ENCODE measurements around the gene NUP88. TPM values are rescaled to one million over a fixed set of nuclear protein-coding genes. Genes with fewer than 3 reads are reported as not detected.

Gene NUP88
- total RNA-seq, 1 donor from 2014 or later, result 40.4 TPM

- TF ChIP-seq, protein P1, sequence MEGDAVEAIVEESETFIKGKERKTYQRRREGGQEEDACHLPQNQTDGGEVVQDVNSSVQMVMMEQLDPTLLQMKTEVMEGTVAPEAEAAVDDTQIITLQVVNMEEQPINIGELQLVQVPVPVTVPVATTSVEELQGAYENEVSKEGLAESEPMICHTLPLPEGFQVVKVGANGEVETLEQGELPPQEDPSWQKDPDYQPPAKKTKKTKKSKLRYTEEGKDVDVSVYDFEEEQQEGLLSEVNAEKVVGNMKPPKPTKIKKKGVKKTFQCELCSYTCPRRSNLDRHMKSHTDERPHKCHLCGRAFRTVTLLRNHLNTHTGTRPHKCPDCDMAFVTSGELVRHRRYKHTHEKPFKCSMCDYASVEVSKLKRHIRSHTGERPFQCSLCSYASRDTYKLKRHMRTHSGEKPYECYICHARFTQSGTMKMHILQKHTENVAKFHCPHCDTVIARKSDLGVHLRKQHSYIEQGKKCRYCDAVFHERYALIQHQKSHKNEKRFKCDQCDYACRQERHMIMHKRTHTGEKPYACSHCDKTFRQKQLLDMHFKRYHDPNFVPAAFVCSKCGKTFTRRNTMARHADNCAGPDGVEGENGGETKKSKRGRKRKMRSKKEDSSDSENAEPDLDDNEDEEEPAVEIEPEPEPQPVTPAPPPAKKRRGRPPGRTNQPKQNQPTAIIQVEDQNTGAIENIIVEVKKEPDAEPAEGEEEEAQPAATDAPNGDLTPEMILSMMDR (IDR thresholded peaks at IDR 0.05), result no peak
- Histone ChIP-seq H3K36me3 (peaks cover 100% of the 10 kb centered on the region), H3K4me1 (no peaks in the 10 kb centered on the region), H3K9me3 (no peaks in the 10 kb centered on the region), H3K27ac (no peak overlapping the region), H3K27me3 (no peaks in the 10 kb centered on the region), H3K4me3 (no peak overlapping the region)
- DNase-seq (no peak), ATAC-seq (no peak)
- intact Hi-C loops (cut with DNase I), result no loop called here
These were observed 14.1 kb downstream of the NUP88 start for GRCh38 chr17:5405400-5405799.

- H3K36me3 ChIP-seq, result peaks cover 100% of the 10 kb centered on the region
- ATAC-seq, result no peak
- intact Hi-C loops (cut with DNase I), result no loop called here
These were observed 19.7 kb downstream of the NUP88 start for GRCh38 chr17:5399767-5400166.

DNA sequence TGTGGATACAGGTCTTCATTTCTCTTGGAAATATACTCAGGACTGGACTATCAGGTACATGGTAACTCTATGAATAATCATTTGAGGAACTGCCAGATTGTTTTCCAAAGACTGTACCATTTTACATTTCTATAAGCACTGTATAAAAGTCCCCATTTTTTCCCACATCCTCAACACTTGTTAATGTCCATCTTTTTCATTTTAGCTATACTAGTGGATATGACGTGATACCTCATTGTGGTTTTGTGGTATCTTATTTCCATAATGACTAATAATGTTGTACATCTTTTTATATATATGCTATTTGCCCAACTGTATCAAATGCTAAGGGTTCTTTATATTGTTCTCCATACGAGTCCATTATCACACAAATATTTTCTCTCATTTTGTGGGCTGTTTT, 22.9 kb downstream of the NUP88 start:
- ATAC-seq (no peak), DNase-seq (no peak)
- intact Hi-C loops (cut with DNase I), result no loop called here
- no peak overlapping the region for H3K27ac ChIP-seq
- TF ChIP-seq, protein P1 (IDR thresholded peaks at IDR 0.05), result no peak
- H3K36me3 ChIP-seq, result peaks cover 98% of the 10 kb centered on the region
- H3K4me1 ChIP-seq, result no peaks in the 10 kb centered on the region
- no peaks in the 10 kb centered on the region for H3K9me3 ChIP-seq
- no peaks in the 10 kb centered on the region for H3K27me3 ChIP-seq
- no peak overlapping the region for H3K4me3 ChIP-seq

More at GRCh38 chr17:5399767-5400166, 19.7 kb downstream of the NUP88 start:
- no peaks in the 10 kb centered on the region for H3K9me3 ChIP-seq
- TF ChIP-seq, protein P1 (IDR thresholded peaks at IDR 0.05), result no peak
- no peak overlapping the region for H3K4me3 ChIP-seq
- H3K27ac ChIP-seq, result no peak overlapping the region
- H3K27me3 ChIP-seq, result no peaks in the 10 kb centered on the region
- no peak for DNase-seq
- no peaks in the 10 kb centered on the region for H3K4me1 ChIP-seq

DNA sequence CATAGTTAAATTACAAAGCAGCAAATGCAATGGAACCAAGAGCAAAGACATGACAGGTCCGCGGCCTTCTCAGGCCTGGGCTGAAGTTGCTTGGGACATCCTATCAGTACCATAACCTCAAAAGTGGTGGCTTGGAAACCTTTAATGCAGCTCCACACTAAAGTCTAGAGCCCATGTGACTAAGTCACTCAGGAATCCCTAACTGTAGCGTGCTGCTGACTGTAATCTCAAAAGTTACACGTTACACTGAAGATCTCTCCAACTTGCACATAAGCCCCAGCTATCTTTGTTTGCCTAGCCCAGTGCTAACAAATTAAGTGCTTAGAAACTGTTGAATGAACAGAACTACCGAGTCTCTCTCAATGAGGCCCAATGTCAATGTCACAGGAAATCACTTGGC, 27.8 kb downstream of the NUP88 start:
- Histone ChIP-seq H3K27ac (no peak overlapping the region), H3K4me3 (no peak overlapping the region), H3K36me3 (peaks cover 91% of the 10 kb centered on the region), H3K4me1 (no peaks in the 10 kb centered on the region), H3K9me3 (no peaks in the 10 kb centered on the region), H3K27me3 (no peaks in the 10 kb centered on the region)
- TF ChIP-seq, protein P1 (IDR thresholded peaks at IDR 0.05), result no peak
- intact Hi-C loops (cut with DNase I), result no loop called here
- no peak for DNase-seq
- ATAC-seq, result peak; percentile 83

- Histone ChIP-seq H3K9me3 (no peaks in the 10 kb centered on the region), H3K36me3 (peaks cover 100% of the 10 kb centered on the region), H3K4me3 (no peak overlapping the region), H3K27me3 (no peaks in the 10 kb centered on the region), H3K27ac (no peak overlapping the region), H3K4me1 (no peaks in the 10 kb centered on the region)
- intact Hi-C loops (cut with DNase I), result no loop called here
- TF ChIP-seq, protein P1 (IDR thresholded peaks at IDR 0.05), result no peak
- DNase-seq, result no peak
- no peak for ATAC-seq
These were observed 37.9 kb downstream of the NUP88 start for GRCh38 chr17:5381542-5381941.

- intact Hi-C loops (cut with DNase I), result no loop called here
- H3K27me3 ChIP-seq, result no peaks in the 10 kb centered on the region
- H3K36me3 ChIP-seq, result peaks cover 100% of the 10 kb centered on the region
- ATAC-seq (no peak), DNase-seq (no peak)
- no peak overlapping the region for H3K27ac ChIP-seq
- H3K9me3 ChIP-seq, result no peaks in the 10 kb centered on the region
- no peaks in the 10 kb centered on the region for H3K4me1 ChIP-seq
- TF ChIP-seq, protein P1 (IDR thresholded peaks at IDR 0.05), result no peak
- H3K4me3 ChIP-seq, result no peak overlapping the region
These were observed 38.8 kb downstream of the NUP88 start for GRCh38 chr17:5380491-5381135.

All from upper lobe of right lung (tissue), 1 donor.